Iris pigment epithelial cell (primary cell): ENCODE data around the gene MS4A12.
"Not testable (repeated sequence)": the region's sequence is repeated elsewhere in the genome, so short reads cannot be mapped to it uniquely, and the experiment has no call there.

Experiments used
- DNase-seq: peaks from one replicate; pipeline ENCODE4 v3.0.0-alpha.2; 2011; ENCODE audit warnings: low read depth

MS4A12 gene

GRCh38 chr11:60512651-60513225 is 20.2 kb downstream of the MS4A12 start:
- no peak for DNase-seq

- no peak for DNase-seq
Measured at GRCh38 chr11:60513496-60514460, 21.2 kb downstream of the MS4A12 start.

GRCh38 chr11:60515144-60515855 is 22.7 kb downstream of the MS4A12 start, which contains the start of gene MS4A13:
Gene MS4A13, plus strand, starts transcription at chr11:60515392. Its CDS starts 2,692 bp downstream, at chr11:60518084.
- DNase-seq = no peak

- DNase-seq = no peak
Measured at GRCh38 chr11:60528465-60528864, 35.9 kb downstream of the MS4A12 start.

GRCh38 chr11:60528934-60529333 is 36.4 kb downstream of the MS4A12 start:
- DNase-seq = no peak

- no peak for DNase-seq
Measured at GRCh38 chr11:60530454-60531100, 38.0 kb downstream of the MS4A12 start.

- not testable (repeated sequence) for DNase-seq
Measured at GRCh38 chr11:60532383-60532782, 39.8 kb downstream of the MS4A12 start.

- not testable (repeated sequence) for DNase-seq
Measured at GRCh38 chr11:60538627-60539026, 46.0 kb downstream of the MS4A12 start.

GRCh38 chr11:60544077-60544476 is 51.5 kb downstream of the MS4A12 start:
- no peak for DNase-seq
